GM18505 (cell line): ENCODE data around the gene CBS.
"Not testable (repeated sequence)": the region's sequence is repeated elsewhere in the genome, so short reads cannot be mapped to it uniquely, and the experiment has no call there.

Source experiments
- ATAC-seq: cut with Tn5 transposase; IDR thresholded peaks from one replicate; pipeline ENCODE4 v1.9.1; 2021; ENCODE audit not compliant: unreplicated experiment
- POLR2A ChIP-seq: IDR thresholded peaks from 4 replicates; pipeline ENCODE4 v1.6.1; 2011; ENCODE audit warnings: borderline replicate concordance; ENCODE audit not compliant: insufficient read depth, insufficient read length; ENCODE audit errors: extremely low read depth

CBS gene

DNA sequence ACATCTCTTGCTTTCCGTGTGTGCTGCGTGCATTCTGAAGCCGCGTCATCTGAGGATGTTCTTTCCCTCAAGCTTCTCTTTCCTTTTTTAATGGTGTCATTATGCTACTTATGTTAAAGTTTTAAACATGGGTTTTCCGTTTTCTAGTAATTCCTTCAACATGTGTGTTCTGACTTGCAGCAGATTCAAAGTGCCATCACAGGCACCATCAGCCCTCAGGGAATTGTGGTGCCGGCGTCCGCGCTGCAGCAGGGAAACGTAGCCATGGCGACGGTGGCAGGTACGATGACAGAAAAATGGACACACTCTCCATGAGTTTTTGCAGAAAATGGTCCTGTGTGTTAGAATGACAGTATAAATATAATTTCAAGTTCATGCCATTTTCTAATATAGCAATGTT, 58.9 kb downstream of the CBS start:
- no peak for TF ChIP-seq POLR2A
- ATAC-seq = no peak

DNA sequence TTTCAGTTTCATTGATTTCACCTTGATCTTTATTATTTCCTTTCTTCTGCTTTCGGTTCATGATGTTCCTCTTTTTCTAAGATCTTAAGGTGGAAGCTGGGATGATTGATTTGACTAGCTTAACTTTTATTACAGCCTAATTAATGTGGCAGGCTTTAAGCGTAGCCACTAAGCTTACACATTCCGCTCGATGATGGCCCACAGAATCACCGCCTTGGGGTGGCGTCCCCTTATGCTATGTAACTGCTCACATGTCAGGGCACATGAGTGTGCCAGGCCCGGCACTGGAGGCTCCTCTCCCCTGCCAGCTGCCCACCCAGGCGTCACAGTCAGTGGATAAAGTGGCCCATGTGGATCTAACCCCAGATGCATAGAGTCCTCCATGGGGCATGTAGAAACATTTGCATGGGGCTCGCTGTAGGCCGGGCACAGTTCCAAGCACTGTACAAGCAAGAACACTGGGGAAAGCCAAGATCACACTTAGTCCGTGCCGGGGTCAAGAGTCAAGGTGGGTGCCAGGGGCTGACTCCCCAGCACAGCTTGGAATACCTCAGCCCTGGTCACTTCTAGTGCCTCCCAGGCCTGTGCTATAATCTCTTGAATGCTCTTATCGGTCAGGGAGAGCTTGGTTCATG, 59.6 kb downstream of the CBS start:
- no peak for ATAC-seq
- no peak for TF ChIP-seq POLR2A

DNA sequence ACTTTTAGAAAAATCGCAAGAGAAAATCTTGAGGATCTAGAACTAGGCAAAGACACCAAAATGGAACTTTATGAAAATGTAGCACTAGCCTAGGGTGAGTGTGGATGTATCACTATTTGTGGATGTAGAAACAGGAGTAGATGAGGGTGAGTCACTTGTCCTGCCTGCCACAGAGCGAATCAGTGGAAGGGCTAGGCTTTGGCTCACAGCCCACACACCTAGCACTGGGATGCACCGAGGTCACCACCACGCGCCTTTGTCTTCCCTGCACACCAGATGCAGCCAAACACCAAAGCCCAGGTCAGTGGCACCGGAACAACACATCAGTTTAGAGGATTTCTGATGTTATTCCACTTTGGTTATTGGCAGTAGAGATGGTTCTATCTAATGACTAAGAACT, 63.0 kb downstream of the CBS start:
- TF ChIP-seq POLR2A = no peak

DNA sequence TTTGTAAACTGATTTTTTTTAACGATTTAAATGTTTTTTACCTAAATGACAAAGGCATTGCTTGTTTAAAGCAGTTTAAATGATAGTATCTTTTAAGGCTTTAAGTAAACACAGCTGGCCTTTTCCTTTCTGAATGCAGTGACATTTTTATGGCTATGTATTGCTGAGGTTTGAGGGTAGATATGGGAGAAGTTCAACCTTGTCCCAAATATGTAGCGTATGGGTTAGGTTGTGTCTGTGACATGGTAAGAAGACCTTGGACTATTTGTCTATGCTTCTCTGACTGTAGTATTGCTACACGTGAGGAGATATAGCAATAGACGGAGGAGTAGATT, 68.8 kb downstream of the CBS start:
- TF ChIP-seq POLR2A = no peak

More for the DNA sequence above, 63.0 kb downstream of the CBS start:
- no peak for ATAC-seq

DNA sequence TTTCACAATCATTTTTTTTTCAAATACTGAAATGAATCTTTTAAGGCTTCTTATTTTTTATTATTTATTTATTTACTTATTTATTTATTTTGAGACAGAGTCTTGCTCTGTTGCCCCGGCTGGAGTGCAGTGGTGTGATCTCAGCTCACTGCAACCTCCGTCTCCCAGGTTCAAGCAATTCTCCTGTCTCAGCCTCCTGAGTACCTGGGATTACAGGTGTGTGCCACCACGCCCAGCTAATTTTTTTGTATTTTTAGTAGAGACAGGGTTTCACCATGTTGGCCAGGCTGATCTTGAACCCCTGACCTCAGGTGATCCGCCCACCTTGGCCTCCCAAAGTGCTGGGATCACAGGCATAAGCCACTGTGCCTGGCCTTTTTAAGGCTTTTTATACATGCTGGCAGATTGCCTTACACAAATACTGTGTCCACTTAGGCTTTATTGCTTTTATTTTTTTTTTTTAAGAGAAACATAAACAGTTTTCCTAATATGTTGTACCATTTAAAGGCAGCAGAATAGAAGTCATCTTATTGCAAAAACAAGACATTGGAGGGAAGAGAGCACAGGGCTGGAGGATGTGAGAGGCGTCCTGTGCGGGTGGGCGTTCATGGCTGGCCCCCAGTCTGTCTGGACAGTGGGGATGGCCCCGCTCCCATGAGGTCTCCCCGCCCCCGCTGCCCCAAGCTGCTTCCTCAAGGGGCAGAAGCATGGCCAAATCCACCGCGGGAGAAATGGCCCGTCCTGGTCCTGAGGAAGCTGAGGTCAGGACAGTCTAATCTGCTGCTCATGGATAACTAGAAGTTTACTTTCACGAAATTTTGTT, 69.4 kb downstream of the CBS start:
- not testable (repeated sequence) for ATAC-seq

More for the DNA sequence above, 68.8 kb downstream of the CBS start:
- no peak for ATAC-seq

DNA sequence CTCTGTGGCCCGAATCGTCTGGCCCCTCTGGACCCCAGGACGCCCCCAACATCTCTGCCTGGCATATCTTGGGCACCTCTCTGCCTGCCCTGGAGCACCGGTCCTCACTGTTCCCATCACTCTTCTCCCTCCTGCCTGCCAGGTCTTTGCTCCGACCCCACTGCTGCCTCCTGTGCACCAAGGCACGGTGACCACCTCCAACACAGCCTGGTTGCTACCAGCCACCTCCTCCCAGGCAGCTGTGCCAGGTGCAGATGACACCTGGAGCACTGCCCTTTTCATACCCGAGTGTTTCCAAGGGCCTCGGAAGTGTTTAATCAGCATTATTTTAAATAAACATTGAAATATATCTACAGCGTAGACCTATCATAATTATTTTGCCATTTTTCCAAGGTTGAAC, 70.0 kb downstream of the CBS start:
- no peak for TF ChIP-seq POLR2A
- ATAC-seq = no peak

DNA sequence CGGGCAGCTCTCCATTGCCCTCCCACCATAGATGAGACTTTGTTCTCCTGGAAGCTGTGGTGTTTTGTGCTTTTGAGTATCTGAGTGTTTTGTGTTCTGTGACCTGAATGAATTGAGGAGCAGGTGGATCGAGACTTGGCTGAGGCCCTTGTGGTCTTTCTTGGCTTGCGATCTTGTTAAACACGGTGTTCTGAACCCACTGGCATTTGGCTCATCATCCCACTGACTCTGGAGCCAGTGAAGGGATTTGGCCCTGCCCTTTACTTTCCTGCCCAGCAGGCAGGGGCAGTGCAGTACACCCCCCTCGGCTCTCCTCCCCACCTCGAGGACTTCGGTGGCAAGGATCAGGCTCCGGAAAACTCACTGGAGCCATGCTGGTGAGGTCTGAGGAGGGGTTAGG, 70.7 kb downstream of the CBS start:
- no peak for TF ChIP-seq POLR2A
- ATAC-seq = no peak
